Kidney (tissue), 14 donors: ENCODE measurements around the gene MEIS2. TPM values are rescaled to one million over a fixed set of nuclear protein-coding genes. Genes with fewer than 3 reads are reported as not detected.

Source experiments
- DNase-seq, 5 donors: peaks; one replicate each; pipeline ENCODE4 v3.0.0-alpha.2; 2013 to 2020
- FAIRE-seq: peaks from 2 replicates; lab custom pipeline; 2012; peaks lifted over from hg19 to GRCh38; lab: Jason Lieb, UNC
- H3K27ac ChIP-seq, 2 donors: one replicate each; pipeline ENCODE4 v1.7.0; 2013; ENCODE audit warnings: low read depth in 2 of 2, low read length in 2 of 2, inconsistent platforms in 1 of 2
- H3K27me3 ChIP-seq: one replicate; pipeline ENCODE4 v1.7.1; 2013; ENCODE audit warnings: low read length, inconsistent platforms; ENCODE audit not compliant: control insufficient read depth, insufficient read depth
- H3K36me3 ChIP-seq, 3 donors: one replicate each; pipeline versions ENCODE4 v1.7.0 to v1.7.1; 2013; ENCODE audit warnings: low read length in 3 of 3, control low read depth in 1 of 3, inconsistent platforms in 1 of 3; ENCODE audit not compliant: insufficient read depth in 3 of 3, control insufficient read depth in 2 of 3
- H3K4me1 ChIP-seq, 3 donors: one replicate each; pipeline versions ENCODE4 v1.7.0 to v1.7.1; 2013; ENCODE audit warnings: low read length in 3 of 3, inconsistent platforms in 1 of 3, low read depth in 1 of 3; ENCODE audit not compliant: control insufficient read depth in 2 of 3, insufficient read depth in 2 of 3
- H3K4me3 ChIP-seq, 3 donors: one replicate each; pipeline versions ENCODE4 v1.7.0 to v1.8.1; 2013; ENCODE audit warnings: low read length in 3 of 3, control low read depth in 1 of 3, inconsistent platforms in 1 of 3
- H3K9ac ChIP-seq, 3 donors: one replicate each; pipeline versions ENCODE4 v1.7.0 to v1.7.1; 2013; ENCODE audit warnings: low read length in 3 of 3, control low read depth in 1 of 3, inconsistent platforms in 1 of 3
- H3K9me3 ChIP-seq, 3 donors: one replicate each; pipeline versions ENCODE4 v1.7.0 to v1.7.1; 2013; ENCODE audit warnings: low read length in 3 of 3, control low read depth in 1 of 3, inconsistent platforms in 1 of 3; ENCODE audit not compliant: control insufficient read depth in 2 of 3, insufficient read depth in 1 of 3
- intact Hi-C: fragments of 100-400 bp; cut with DNase I; formaldehyde crosslinking; loops from one replicate; pipeline ENCODE4 v1.11.1; 2022
- polyA plus RNA-seq: library from polyadenylated mRNA; stranded (reverse); fragments of 350-450 nt; fragmentation: Illumina TruSeq; extraction: RNeasy Lipid Tissue Mini Kit (QIAGEN cat#74804); gene quantifications from one replicate; pipeline ENCODE4 v1.2.3, GENCODE V29; 2014; ENCODE audit warnings: low read depth, low replicate concordance; ENCODE audit not compliant: insufficient read depth
- total RNA-seq: library from RNA; stranded (reverse); fragmentation: NEBNext Ultra II Directional; extraction: Animal tissue kit (Norgen Biotek cat#: 25700); gene quantifications from one replicate; pipeline ENCODE4 v1.2.1, GENCODE V29; 2021
- TF ChIP-seq, protein P1 (sequence below): IDR thresholded peaks from 3 replicates; pipeline ENCODE4 v1.5.1; 2012; ENCODE audit warnings: mild to moderate bottlenecking, moderate library complexity, borderline replicate concordance; ENCODE audit not compliant: insufficient read depth; ENCODE audit errors: extremely low read depth
- donor health status: control.
- donor health status: control.
- donor health status: control.
- donor health status: control.
- donor health status: control.
- donor health status: DM: yes; HTN: yes; CAD: no.
- donor health status: Normal renal cell carcinoma (clear cell type).

The MEIS2 gene
- total and polyA plus RNA-seq, 2 donors from 2014 or later, result 14.7 to 50.9 TPM

DNA sequence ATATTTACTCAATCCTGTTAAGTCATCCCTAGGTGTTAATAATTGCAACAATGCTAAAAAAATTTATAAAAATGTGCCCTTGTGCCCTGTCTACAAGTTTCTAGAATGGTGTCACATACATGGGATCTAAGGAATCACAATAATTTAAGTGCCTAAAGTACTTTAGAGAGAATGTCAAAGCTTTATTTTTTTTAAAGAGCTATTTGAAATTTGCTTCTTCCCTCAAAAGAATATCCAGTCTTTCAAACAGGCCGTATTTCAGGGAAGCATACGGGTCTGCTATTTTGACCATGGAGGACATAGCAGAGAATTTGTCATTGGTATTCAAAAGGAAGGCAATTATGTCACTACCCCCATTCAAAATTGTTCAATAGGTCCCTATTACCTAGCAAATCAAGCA lies 29.7 kb downstream of the MEIS2 start:
- intact Hi-C loops, result no loop called here
- Histone ChIP-seq H3K4me1 (no peaks in the 10 kb centered on the region), H3K4me3 (no peak overlapping the region), H3K27me3 (no peaks in the 10 kb centered on the region), H3K9me3 (no peaks in the 10 kb centered on the region), H3K36me3 (peaks cover 0 to 7% (median 0%) of the 10 kb centered on the region in 3 donors), H3K9ac (no peak overlapping the region), H3K27ac (no peak overlapping the region)
- TF ChIP-seq, protein P1, sequence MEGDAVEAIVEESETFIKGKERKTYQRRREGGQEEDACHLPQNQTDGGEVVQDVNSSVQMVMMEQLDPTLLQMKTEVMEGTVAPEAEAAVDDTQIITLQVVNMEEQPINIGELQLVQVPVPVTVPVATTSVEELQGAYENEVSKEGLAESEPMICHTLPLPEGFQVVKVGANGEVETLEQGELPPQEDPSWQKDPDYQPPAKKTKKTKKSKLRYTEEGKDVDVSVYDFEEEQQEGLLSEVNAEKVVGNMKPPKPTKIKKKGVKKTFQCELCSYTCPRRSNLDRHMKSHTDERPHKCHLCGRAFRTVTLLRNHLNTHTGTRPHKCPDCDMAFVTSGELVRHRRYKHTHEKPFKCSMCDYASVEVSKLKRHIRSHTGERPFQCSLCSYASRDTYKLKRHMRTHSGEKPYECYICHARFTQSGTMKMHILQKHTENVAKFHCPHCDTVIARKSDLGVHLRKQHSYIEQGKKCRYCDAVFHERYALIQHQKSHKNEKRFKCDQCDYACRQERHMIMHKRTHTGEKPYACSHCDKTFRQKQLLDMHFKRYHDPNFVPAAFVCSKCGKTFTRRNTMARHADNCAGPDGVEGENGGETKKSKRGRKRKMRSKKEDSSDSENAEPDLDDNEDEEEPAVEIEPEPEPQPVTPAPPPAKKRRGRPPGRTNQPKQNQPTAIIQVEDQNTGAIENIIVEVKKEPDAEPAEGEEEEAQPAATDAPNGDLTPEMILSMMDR, result no peak
- FAIRE-seq, result no peak
- DNase-seq, result no peak

DNA sequence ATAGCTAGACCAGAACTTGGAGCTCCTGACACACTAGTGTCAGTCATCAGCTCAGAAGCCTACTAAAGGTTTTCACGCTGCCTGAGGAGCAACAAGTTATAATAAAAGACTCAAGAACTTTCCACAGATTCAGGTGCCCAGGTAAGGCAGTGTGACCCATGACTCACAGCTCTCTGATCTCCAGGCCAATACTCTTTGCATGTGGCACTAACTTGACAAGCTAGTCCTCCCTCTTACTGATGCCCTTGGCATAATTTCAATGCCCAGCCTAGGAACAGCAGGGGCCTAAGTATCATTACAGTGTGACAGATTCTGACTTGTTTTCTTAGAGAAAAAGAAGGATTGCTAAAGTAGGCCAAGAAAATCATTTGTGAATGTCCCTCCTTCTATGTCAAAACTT lies 38.4 kb downstream of the MEIS2 start:
- Histone ChIP-seq H3K9me3 (no peaks in the 10 kb centered on the region), H3K36me3 (peaks cover 0 to 3% (median 0%) of the 10 kb centered on the region in 3 donors), H3K9ac (no peak overlapping the region), H3K4me3 (no peak overlapping the region), H3K4me1 (peaks cover 0 to 7% (median 4%) of the 10 kb centered on the region in 3 donors), H3K27me3 (no peaks in the 10 kb centered on the region), H3K27ac (no peak overlapping the region)
- TF ChIP-seq, protein P1, result no peak
- FAIRE-seq, result no peak
- intact Hi-C loops, result no loop called here
- DNase-seq, result no peak

DNA sequence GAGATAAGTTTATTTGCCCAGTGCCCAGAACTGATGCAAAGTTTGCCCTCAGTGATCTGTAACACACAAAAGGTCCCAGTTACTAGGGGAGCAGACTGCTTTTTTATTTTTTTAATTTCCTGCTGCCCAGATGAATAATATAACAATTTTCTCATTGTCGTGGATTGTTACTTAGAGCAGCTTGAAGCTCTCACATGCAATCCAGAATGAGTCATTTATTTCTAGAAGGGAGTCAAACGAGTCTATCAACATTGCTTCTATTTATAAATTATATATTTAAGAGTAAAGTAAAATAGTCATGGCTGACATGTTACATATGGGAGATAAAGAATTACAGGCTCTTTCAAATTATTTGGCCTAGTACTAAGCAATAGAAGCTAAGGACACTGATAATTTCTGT lies 41.3 kb downstream of the MEIS2 start:
- DNase-seq (peak in 2 of 5 donors; percentile 63 to 85), FAIRE-seq (no peak)
- Histone ChIP-seq H3K4me1 (peaks cover 0 to 15% (median 4%) of the 10 kb centered on the region in 3 donors), H3K9me3 (no peaks in the 10 kb centered on the region), H3K27me3 (no peaks in the 10 kb centered on the region), H3K4me3 (no peak overlapping the region), H3K27ac (no peak overlapping the region), H3K36me3 (peaks cover 0 to 3% (median 0%) of the 10 kb centered on the region in 3 donors), H3K9ac (no peak overlapping the region)
- TF ChIP-seq, protein P1, result no peak
- intact Hi-C loops, result no loop called here

DNA sequence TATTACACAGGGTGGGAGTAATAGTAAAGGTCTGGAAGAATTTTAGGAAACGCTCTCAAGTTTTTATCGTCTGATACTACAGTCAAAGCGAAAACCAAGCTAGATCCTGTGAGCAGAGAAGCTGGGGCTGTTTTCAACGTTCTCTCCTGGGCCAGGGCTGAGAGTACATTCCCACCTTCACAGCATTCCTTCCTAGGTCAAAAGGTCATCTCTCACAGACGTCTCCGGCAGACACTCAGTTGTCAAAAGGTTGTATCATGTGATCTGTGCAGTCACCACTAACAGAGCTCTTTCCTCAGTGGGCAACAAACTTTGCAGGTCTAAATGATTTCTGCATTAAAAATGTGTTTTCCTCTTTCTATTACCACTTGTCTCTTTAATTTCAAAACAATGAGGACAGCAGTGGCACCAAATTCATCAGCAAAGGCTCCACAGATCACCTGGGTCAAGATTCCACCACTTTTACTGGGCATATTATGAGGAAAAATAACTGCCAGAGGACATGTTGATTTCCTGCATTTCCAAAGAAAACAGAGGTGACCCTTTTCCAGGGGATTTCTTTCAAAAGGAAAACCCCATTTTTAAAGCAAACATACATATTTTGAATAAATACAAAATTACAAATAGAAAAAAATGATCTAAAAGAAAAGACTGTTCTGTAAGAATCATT lies 41.9 kb downstream of the MEIS2 start:
- Histone ChIP-seq H3K9me3 (no peaks in the 10 kb centered on the region), H3K27me3 (no peaks in the 10 kb centered on the region), H3K4me1 (peaks cover 0 to 15% (median 4%) of the 10 kb centered on the region in 3 donors), H3K36me3 (peaks cover 0 to 3% (median 0%) of the 10 kb centered on the region in 3 donors), H3K4me3 (no peak overlapping the region), H3K9ac (no peak overlapping the region), H3K27ac (peak overlapping the region in 1 of 2 donors; percentile 28)
- FAIRE-seq, result no peak
- no peak for DNase-seq
- TF ChIP-seq, protein P1, result no peak
- intact Hi-C loops, result no loop called here
